Neural cell (in vitro differentiated cells): Measurements from ENCODE around the gene SAMD3. TPM values are rescaled to one million over a fixed set of nuclear protein-coding genes. Genes with fewer than 3 reads are reported as not detected.
"Not testable (repeated sequence)": the region's sequence is repeated elsewhere in the genome, so short reads cannot be mapped to it uniquely, and the experiment has no call there.

Source experiments
- H2AFZ ChIP-seq: fragments of 200-600, 300-800 bp; sonication (generic), shearing (Covaris generic); 2 replicates; pipeline ENCODE4 v1.6.0; 2014; ENCODE audit warnings: low read depth, mild to moderate bottlenecking, antibody characterized with exemption, low read length, moderate library complexity
- H3F3A ChIP-seq: fragments of 200-600 bp; shearing (Covaris generic); 2 replicates; pipeline ENCODE4 v1.6.1; 2016; ENCODE audit warnings: mild to moderate bottlenecking, moderate library complexity, mixed read lengths, antibody characterized with exemption, low read length; ENCODE audit not compliant: insufficient read depth, poor library complexity, severe bottlenecking
- H3K27ac ChIP-seq: fragments of 200-600, 300-800 bp; sonication (generic), shearing (Covaris generic); 2 replicates; pipeline ENCODE4 v1.5.1; 2014; ENCODE audit warnings: mild to moderate bottlenecking, low read length, moderate library complexity
- H3K27me3 ChIP-seq: fragments of 300-800, 200-600 bp; sonication (generic), shearing (Covaris generic); 2 replicates; pipeline ENCODE4 v1.6.0; 2014; ENCODE audit warnings: mild to moderate bottlenecking, low read depth, low read length, moderate library complexity; ENCODE audit not compliant: insufficient read depth
- H3K36me3 ChIP-seq: fragments of 300-800, 200-600 bp; sonication (generic), shearing (Covaris generic); 2 replicates; pipeline ENCODE4 v1.5.1; 2014; ENCODE audit warnings: mild to moderate bottlenecking, antibody characterized with exemption, low read length, moderate library complexity; ENCODE audit not compliant: insufficient read depth
- H3K4me2 ChIP-seq: fragments of 300-800, 200-600 bp; sonication (generic), shearing (Covaris generic); 2 replicates; pipeline ENCODE4 v1.6.0; 2014; ENCODE audit warnings: mild to moderate bottlenecking, low read length
- H3K4me3 ChIP-seq: fragments of 300-800, 200-600 bp; sonication (generic), shearing (Covaris generic); 2 replicates; pipeline ENCODE4 v1.5.1; 2014; ENCODE audit warnings: mild to moderate bottlenecking, low read length, moderate library complexity
- H3K79me2 ChIP-seq: fragments of 200-600 bp; shearing (Covaris generic); replicated peaks from 2 replicates; pipeline ENCODE4 v1.6.0; 2014; ENCODE audit warnings: mild to moderate bottlenecking, low read length, moderate library complexity; ENCODE audit not compliant: insufficient read depth
- H3K9ac ChIP-seq: fragments of 300-800, 200-600 bp; sonication (generic), shearing (Covaris generic); 2 replicates; pipeline ENCODE4 v1.6.1; 2016; ENCODE audit warnings: mild to moderate bottlenecking, low read length, mixed read lengths
- H3K9me2 ChIP-seq: fragments of 200-600 bp; shearing (Covaris generic); 2 replicates; pipeline ENCODE4 v1.6.1; 2016; ENCODE audit warnings: mild to moderate bottlenecking, low read length, mixed read lengths; ENCODE audit not compliant: insufficient read depth
- H3K9me3 ChIP-seq: fragments of 200-600, 300-800 bp; sonication (generic), shearing (Covaris generic); 2 replicates; pipeline ENCODE4 v1.6.1; 2016; ENCODE audit warnings: mild to moderate bottlenecking, mixed run types, low read length, moderate library complexity, mixed read lengths
- H4K20me1 ChIP-seq: fragments of 200-600 bp; shearing (Covaris generic); 2 replicates; pipeline ENCODE4 v1.6.1; 2016; ENCODE audit warnings: mild to moderate bottlenecking, mixed run types; ENCODE audit not compliant: insufficient read depth
- CTCF ChIP-seq: fragments of 450-650 bp; IDR thresholded peaks from 2 replicates; pipeline ENCODE4 v1.5.1; 2014; ENCODE audit warnings: antibody characterized with exemption, mild to moderate bottlenecking, moderate library complexity; ENCODE audit not compliant: poor library complexity, severe bottlenecking
- EP300 ChIP-seq: fragments of 450-650 bp; conservative IDR thresholded peaks from 2 replicates; pipeline ENCODE4 v1.6.1; 2014; ENCODE audit warnings: antibody characterized with exemption, mild to moderate bottlenecking, moderate library complexity; ENCODE audit not compliant: poor library complexity, severe bottlenecking
- EZH2 ChIP-seq: fragments of 200-600, 300-800 bp; shearing (Covaris generic), sonication (generic); IDR thresholded peaks from 2 replicates; pipeline ENCODE4 v1.6.1; 2014; ENCODE audit warnings: antibody characterized with exemption, low read length, borderline replicate concordance, mild to moderate bottlenecking; ENCODE audit not compliant: insufficient read depth, poor library complexity, severe bottlenecking
- MXI1 ChIP-seq: fragments of 450-650 bp; conservative IDR thresholded peaks from 2 replicates; pipeline ENCODE4 v1.6.1; 2014; ENCODE audit warnings: antibody characterized with exemption, mild to moderate bottlenecking; ENCODE audit not compliant: poor library complexity, severe bottlenecking
- POLR2AphosphoS5 ChIP-seq: IDR thresholded peaks from 2 replicates; pipeline ENCODE4 v1.6.1; 2012
- RAD21 ChIP-seq: fragments of 450-650 bp; conservative IDR thresholded peaks from 2 replicates; pipeline ENCODE4 v1.6.1; 2014; ENCODE audit warnings: antibody characterized with exemption, mild to moderate bottlenecking, moderate library complexity
- SMC3 ChIP-seq: fragments of 450-650 bp; conservative IDR thresholded peaks from 2 replicates; pipeline ENCODE4 v1.6.1; 2014; ENCODE audit warnings: antibody characterized with exemption, mild to moderate bottlenecking, moderate library complexity; ENCODE audit not compliant: poor library complexity
- TAF1 ChIP-seq: IDR thresholded peaks from 2 replicates; pipeline ENCODE4 v1.6.1; 2012; ENCODE audit warnings: low read depth
- polyA plus RNA-seq: library from polyadenylated mRNA; depleted of rRNA; stranded (reverse); fragments of >200 nt; gene quantifications from 2 replicates; pipeline ENCODE4 v1.2.3, GENCODE V29; 2014
- TF ChIP-seq, protein P1 (sequence below): IDR thresholded peaks from 2 replicates; pipeline ENCODE4 v1.6.1; 2012; ENCODE audit warnings: borderline replicate concordance

The SAMD3 gene
- polyA plus RNA-seq, 1 donor from 2014 or later, result 17.1 TPM

DNA sequence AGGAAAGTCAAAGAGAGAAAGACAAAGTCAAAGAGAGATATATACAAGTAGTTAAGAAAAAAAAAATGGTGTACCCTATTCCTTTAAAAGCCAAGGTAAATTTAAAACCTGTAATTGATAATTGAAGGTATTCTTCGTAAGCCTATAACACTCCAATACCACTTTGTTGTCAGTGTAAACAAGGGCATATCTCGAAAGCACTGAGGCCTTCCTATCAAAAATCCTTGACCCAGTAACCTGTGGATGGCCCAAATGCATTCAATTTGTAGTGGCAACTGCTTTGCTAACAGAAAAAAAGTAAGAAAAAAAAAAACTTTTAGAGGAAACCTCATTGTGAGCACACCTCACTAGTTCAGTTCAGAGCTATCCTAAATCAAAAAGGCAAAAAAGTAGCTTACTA, 39.3 kb upstream of the SAMD3 start:
- H3K27me3 ChIP-seq, result no peaks in the 10 kb centered on the region
- H3K9me2 ChIP-seq, result no peaks in the 10 kb centered on the region
- H3K27ac ChIP-seq, result no peak overlapping the region
- no peaks in the 10 kb centered on the region for H3K79me2 ChIP-seq
- H2AFZ ChIP-seq, result no peak overlapping the region
- TF ChIP-seq MXI1 (no peak), EP300 (no peak), POLR2AphosphoS5 (no peak), EZH2 (no peak), TAF1 (no peak), RAD21 (no peak), CTCF (no peak), SMC3 (no peak)
- TF ChIP-seq, protein P1, sequence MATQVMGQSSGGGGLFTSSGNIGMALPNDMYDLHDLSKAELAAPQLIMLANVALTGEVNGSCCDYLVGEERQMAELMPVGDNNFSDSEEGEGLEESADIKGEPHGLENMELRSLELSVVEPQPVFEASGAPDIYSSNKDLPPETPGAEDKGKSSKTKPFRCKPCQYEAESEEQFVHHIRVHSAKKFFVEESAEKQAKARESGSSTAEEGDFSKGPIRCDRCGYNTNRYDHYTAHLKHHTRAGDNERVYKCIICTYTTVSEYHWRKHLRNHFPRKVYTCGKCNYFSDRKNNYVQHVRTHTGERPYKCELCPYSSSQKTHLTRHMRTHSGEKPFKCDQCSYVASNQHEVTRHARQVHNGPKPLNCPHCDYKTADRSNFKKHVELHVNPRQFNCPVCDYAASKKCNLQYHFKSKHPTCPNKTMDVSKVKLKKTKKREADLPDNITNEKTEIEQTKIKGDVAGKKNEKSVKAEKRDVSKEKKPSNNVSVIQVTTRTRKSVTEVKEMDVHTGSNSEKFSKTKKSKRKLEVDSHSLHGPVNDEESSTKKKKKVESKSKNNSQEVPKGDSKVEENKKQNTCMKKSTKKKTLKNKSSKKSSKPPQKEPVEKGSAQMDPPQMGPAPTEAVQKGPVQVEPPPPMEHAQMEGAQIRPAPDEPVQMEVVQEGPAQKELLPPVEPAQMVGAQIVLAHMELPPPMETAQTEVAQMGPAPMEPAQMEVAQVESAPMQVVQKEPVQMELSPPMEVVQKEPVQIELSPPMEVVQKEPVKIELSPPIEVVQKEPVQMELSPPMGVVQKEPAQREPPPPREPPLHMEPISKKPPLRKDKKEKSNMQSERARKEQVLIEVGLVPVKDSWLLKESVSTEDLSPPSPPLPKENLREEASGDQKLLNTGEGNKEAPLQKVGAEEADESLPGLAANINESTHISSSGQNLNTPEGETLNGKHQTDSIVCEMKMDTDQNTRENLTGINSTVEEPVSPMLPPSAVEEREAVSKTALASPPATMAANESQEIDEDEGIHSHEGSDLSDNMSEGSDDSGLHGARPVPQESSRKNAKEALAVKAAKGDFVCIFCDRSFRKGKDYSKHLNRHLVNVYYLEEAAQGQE, result no peak
- no peak overlapping the region for H3K4me3 ChIP-seq
- no peaks in the 10 kb centered on the region for H3K36me3 ChIP-seq
- no peaks in the 10 kb centered on the region for H3K9me3 ChIP-seq
- no peaks in the 10 kb centered on the region for H4K20me1 ChIP-seq
- no peaks in the 10 kb centered on the region for H3F3A ChIP-seq
- no peak overlapping the region for H3K9ac ChIP-seq
- no peak overlapping the region for H3K4me2 ChIP-seq

GRCh38 chr6:130261558-130261957, 38.8 kb upstream of the SAMD3 start:
- H3K9ac ChIP-seq, H3K36me3 ChIP-seq, H4K20me1 ChIP-seq, H3K4me2 ChIP-seq, H3F3A ChIP-seq, H3K4me3 ChIP-seq, H3K9me3 ChIP-seq, H3K79me2 ChIP-seq, H3K27ac ChIP-seq, H3K9me2 ChIP-seq, H2AFZ ChIP-seq, H3K27me3 ChIP-seq: not testable (repeated sequence)

DNA sequence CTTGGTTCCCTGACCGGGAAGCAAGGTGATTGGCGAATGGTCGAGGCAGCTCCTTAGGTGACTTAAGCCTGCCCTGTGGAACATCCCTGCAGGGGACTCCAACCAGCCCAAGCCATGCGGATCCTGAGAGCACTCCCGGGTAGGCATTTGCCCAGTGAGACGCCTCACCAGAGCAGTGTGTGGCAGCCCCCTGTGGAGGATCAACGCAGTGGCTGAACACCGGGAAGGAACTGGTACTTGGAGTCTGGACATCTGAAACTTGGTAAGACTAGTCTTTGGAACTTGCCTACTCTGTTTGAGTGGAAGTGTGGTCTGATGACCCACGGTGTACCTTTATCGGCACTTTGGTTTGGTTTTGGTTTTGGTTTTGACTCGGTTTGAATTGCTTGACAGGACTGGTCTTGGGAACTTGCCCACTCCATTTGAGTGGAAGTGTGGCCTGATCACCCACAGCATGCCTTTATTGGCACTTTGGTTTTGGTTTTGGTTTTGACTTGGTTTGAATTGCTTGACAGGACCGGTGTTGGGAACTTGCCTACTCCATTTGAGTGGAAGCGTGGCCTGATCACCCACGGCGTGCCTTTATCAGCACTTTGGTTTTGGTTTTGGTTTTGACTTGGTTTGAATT, 38.0 kb upstream of the SAMD3 start:
- H3F3A ChIP-seq, H3K9me2 ChIP-seq, H3K27ac ChIP-seq, H3K79me2 ChIP-seq, H4K20me1 ChIP-seq, H3K9ac ChIP-seq, H3K4me3 ChIP-seq, H3K27me3 ChIP-seq, H3K4me2 ChIP-seq, H3K9me3 ChIP-seq, H2AFZ ChIP-seq, H3K36me3 ChIP-seq: not testable (repeated sequence)

DNA sequence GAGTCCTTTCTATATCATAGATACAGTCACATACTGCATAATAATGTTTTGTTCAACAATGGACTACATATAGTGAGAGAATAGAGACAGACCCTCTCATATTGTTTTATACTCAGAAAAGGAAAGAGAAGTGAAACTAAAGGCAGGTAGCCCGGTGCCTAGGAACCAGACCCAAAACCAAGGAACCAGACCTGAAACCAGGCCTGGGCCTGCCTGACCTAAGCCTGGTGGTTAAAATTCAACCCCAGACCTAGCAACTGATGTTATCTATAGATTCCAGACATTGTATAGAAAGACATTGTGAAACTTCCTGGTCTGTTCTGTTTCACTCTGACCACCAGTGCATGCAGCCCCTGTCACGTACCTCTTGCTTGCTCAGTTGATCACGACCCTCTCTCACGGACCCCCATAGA, 37.3 kb upstream of the SAMD3 start:
- not testable (repeated sequence) for H3K27ac ChIP-seq, H3K36me3 ChIP-seq, H3K79me2 ChIP-seq, H3K4me3 ChIP-seq, H4K20me1 ChIP-seq, H3K27me3 ChIP-seq, H3F3A ChIP-seq, H3K4me2 ChIP-seq, H3K9me3 ChIP-seq, H3K9me2 ChIP-seq, H2AFZ ChIP-seq, H3K9ac ChIP-seq
